Ovary (tissue), 9 donors: Measurements from ENCODE around the gene HPCAL4. TPM values are rescaled to one million over a fixed set of nuclear protein-coding genes. Genes with fewer than 3 reads are reported as not detected.
A peak's percentile ranks its signal among the peaks of the same experiment; 100 is the strongest.

Experiments
- DNase-seq, 5 donors: peaks; one replicate each; pipeline ENCODE4 v3.0.0-alpha.2; 2019 to 2020
- H3K27ac ChIP-seq, 2 donors: fragments of 200-600 bp; one replicate each; pipeline versions ENCODE4 v1.5.1 to v1.8.0; 2019 to 2022
- H3K27me3 ChIP-seq: fragments of 200-600 bp; one replicate; pipeline ENCODE4 v1.8.0; 2022
- H3K36me3 ChIP-seq: fragments of 200-600 bp; sonication (generic); one replicate; pipeline ENCODE4 v1.5.1; 2019
- H3K4me1 ChIP-seq: one replicate; pipeline ENCODE4 v1.8.1; 2013; ENCODE audit warnings: mild to moderate bottlenecking, moderate library complexity; ENCODE audit not compliant: insufficient read depth
- H3K4me3 ChIP-seq: fragments of 200-600 bp; sonication (generic); one replicate; pipeline ENCODE4 v1.5.1; 2017
- H3K9me3 ChIP-seq, 2 donors: fragments of 200-600 bp in 1 of 2; sonication (generic) in 1 of 2; one replicate each; pipeline versions ENCODE4 v1.5.1 to v1.8.1; 2013 to 2019; ENCODE audit warnings: mild to moderate bottlenecking in 1 of 2, moderate library complexity in 1 of 2
- CTCF ChIP-seq, 3 donors: fragments of 450-650 bp in 2 of 3; fragments of 200-600 bp in 1 of 3; IDR thresholded peaks; one replicate each; pipeline versions ENCODE4 v1.5.1 to v1.8.0; 2016 to 2022; ENCODE audit warnings: antibody characterized with exemption in 3 of 3, mild to moderate bottlenecking in 1 of 3
- EP300 ChIP-seq: sonication (generic); formaldehyde crosslinking; IDR thresholded peaks from one replicate; pipeline ENCODE4 v1.6.1; 2017; ENCODE audit warnings: antibody characterized with exemption
- POLR2A ChIP-seq: fragments of 450-650 bp; IDR thresholded peaks from one replicate; pipeline ENCODE4 v1.6.1; 2017; ENCODE audit warnings: antibody characterized with exemption, mild to moderate bottlenecking, moderate library complexity
- WGBS, 3 donors: extraction: QIAGEN DNeasy Blood & Tissue Kit in 1 of 3; methylation state at CpG; one replicate each; pipeline versions ENCODE4 v1.1.5 to v1.1.7; 2013 to 2017; 5-methylcytosine and 5-hydroxymethylcytosine counted together
- intact Hi-C, 4 donors: fragments of 100-400 bp; cut with DNase I; formaldehyde crosslinking; loops; one replicate each; pipeline versions ENCODE4 v1.11.0 to v1.15.1; 2022 to 2023
- polyA plus RNA-seq, 2 donors: library from polyadenylated mRNA; stranded (reverse); fragments of 200-250 nt in 1 of 2; fragments of 350-450 nt in 1 of 2; fragmentation: Illumina TruSeq in 1 of 2; extraction: RNeasy Lipid Tissue Mini Kit (QIAGEN cat#74804) in 1 of 2; gene quantifications; one replicate each; pipeline ENCODE4 v1.2.3, GENCODE V29; 2013 to 2014
- total RNA-seq, 7 donors: library from RNA; depleted of rRNA in 2 of 7; stranded (reverse); fragments of >200 nt in 2 of 7; fragmentation: NEBNext Ultra II Directional in 3 of 7; extraction: Animal tissue kit (Norgen Biotek cat#: 25700) in 3 of 7; gene quantifications; one replicate each; pipeline versions ENCODE4 v1.1.0 to v1.2.4, GENCODE V29; 2016 to 2023
- donor health status: DM: no; HTN: no; CAD: no; lungs with moderate emphysema.
- donor health status: DM: no; HTN: no; CAD: no.
- donor health status: Bipolar disorder and iron deficiency.
- donor health status: DM: yes; HTN: yes; CAD: no.
- donor health status: DM: no; HTN: no; CAD: no.
- donor health status: DM: yes; HTN: yes; CAD: no.

HPCAL4 gene
- total and polyA plus RNA-seq, 9 donors, result 0.88 to 11.1 (median 3.1) TPM

GRCh38 chr1:39671433-39671792 lies 19.8 kb downstream of the HPCAL4 start:
- Histone ChIP-seq H3K4me3 (peak overlapping the region; percentile 43), H3K27ac (no peak overlapping the region), H3K27me3 (no peaks in the 10 kb centered on the region), H3K9me3 (no peaks in the 10 kb centered on the region), H3K4me1 (no peaks in the 10 kb centered on the region), H3K36me3 (no peaks in the 10 kb centered on the region)
- TF ChIP-seq POLR2A (no peak), EP300 (no peak), CTCF (IDR thresholded peaks at IDR 0.05) (no peak)
- intact Hi-C loops, result no loop called here
- peak; percentile 46 to 75 (median 62) for DNase-seq
- WGBS, 3 donors, result 1 to 3% (median 1%) methylated on average over 24 to 26 of the region's 26 CpGs

DNA sequence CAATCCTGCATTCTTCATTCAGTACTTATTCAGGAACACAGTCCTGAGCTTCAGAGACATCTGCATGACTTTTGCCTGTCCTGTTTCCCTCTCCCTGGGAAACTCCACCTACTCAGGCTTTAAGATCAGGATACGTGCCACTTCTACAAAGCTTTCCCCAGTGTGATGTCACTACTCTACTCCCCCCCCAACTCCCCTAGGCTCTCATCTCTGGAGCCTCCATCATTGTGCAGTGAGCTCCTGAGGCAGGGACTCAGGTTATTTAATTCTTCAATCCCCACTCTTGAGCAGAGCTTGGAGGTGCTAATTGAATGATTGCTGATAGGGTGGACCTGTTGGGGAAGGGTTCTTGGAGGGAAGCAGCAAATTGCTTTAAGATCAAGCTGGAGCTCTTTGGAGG lies 20.5 kb downstream of the HPCAL4 start:
- DNase-seq, result no peak
- Histone ChIP-seq H3K27me3 (no peaks in the 10 kb centered on the region), H3K27ac (no peak overlapping the region), H3K4me1 (no peaks in the 10 kb centered on the region), H3K4me3 (no peak overlapping the region), H3K9me3 (no peaks in the 10 kb centered on the region), H3K36me3 (no peaks in the 10 kb centered on the region)
- intact Hi-C loops, result no loop called here
- WGBS, 3 donors, result 48 to 69% (median 62%) methylated on average over 1 of the region's 1 CpG
- TF ChIP-seq CTCF (IDR thresholded peaks at IDR 0.05) (no peak), EP300 (no peak), POLR2A (no peak)

DNA sequence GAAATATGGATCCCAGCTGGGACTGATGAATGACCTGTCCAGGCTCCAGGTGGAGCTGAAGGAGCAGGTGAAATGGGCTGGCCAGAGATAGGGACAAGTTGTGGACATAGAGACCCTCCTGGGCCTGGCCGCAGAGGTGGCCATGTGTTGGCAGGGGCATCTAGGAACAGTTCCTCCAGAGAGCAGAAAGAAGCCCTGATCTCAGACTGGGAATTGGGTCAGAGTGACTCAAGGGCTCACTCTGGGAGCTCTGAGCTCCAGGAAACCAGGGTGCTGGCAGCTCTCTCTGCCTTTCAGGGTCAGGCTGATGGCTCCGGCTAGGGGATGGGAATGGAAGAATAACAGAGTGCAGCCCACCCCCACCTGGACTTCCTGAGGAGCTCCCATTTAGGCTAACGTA lies 22.3 kb downstream of the HPCAL4 start:
- intact Hi-C loops, result loop anchor here in 1 of 4 donors (10.0 kb wide), 1 partner anchor 46 kb away; no protein-coding TSS in a partner anchor
- no peaks in the 10 kb centered on the region for H3K9me3 ChIP-seq
- TF ChIP-seq POLR2A, result no peak
- no peak for TF ChIP-seq CTCF (IDR thresholded peaks at IDR 0.05)
- TF ChIP-seq EP300, result no peak
- H3K36me3 ChIP-seq, result no peaks in the 10 kb centered on the region
- H3K4me3 ChIP-seq, result no peak overlapping the region
- WGBS, 3 donors, result 86 to 92% (median 87%) methylated on average over 3 of the region's 3 CpGs
- no peaks in the 10 kb centered on the region for H3K27me3 ChIP-seq
- no peak overlapping the region for H3K27ac ChIP-seq
- no peaks in the 10 kb centered on the region for H3K4me1 ChIP-seq
- no peak for DNase-seq

GRCh38 chr1:39668111-39668510 lies 23.1 kb downstream of the HPCAL4 start:
- no peaks in the 10 kb centered on the region for H3K4me1 ChIP-seq
- no peaks in the 10 kb centered on the region for H3K9me3 ChIP-seq
- H3K27me3 ChIP-seq, result no peaks in the 10 kb centered on the region
- H3K4me3 ChIP-seq, result no peak overlapping the region
- DNase-seq, result no peak
- intact Hi-C loops, result loop anchor here in 1 of 4 donors (10.0 kb wide), 1 partner anchor 47 kb away; no protein-coding TSS in a partner anchor
- 88 to 93% (median 91%) methylated on average over 3 of the region's 3 CpGs for WGBS, 3 donors
- TF ChIP-seq EP300 (no peak), CTCF (IDR thresholded peaks at IDR 0.05) (no peak)
- no peak overlapping the region for H3K27ac ChIP-seq
- no peaks in the 10 kb centered on the region for H3K36me3 ChIP-seq
